HG03460 (cell line): Measurements from ENCODE around the gene AMIGO1.
A peak's percentile ranks its signal among the peaks of the same experiment; 100 is the strongest.

Experiments used
- ATAC-seq: cut with Tn5 transposase; IDR thresholded peaks from one replicate; pipeline ENCODE4 v1.9.1; 2021; ENCODE audit not compliant: unreplicated experiment

Gene AMIGO1

DNA sequence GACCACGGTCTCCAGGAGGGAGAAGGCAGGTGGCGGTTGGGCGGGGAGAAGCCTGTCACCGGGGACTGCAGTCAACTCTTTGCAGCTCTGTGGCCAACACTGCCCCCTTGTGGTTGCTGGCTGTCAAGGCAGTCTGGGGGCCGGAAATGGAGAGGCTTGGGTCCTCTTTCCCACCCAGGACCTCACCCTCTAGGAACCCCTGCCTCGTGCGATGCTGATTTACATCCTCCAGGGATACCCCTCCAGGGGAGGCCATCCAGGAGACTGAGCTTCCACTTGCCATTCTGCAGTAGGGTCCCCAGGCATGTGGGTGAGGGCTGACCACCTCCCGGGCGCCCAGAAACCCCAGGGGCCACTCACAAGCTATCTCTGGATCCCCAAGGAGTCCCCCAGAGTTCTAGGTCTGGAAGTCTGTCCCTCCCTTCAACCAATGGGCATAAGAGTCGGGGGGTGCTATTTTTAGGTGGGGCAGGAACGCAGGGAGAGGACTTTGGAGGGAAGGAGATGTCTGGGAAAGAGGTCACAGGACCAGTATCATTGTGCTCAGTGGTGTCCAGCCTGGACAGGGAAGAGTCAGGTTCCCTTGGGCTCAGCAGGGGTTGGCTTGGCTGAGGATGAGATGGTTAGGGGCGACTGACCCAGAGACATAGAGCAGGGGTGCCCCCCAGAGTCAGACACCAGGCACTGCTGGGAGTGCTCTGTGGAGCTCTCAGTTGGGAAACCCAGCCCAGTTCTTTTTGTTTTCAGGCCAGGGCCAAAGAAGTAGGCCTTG is 23.0 kb upstream of the AMIGO1 start:
- ATAC-seq, result peak; percentile 88

DNA sequence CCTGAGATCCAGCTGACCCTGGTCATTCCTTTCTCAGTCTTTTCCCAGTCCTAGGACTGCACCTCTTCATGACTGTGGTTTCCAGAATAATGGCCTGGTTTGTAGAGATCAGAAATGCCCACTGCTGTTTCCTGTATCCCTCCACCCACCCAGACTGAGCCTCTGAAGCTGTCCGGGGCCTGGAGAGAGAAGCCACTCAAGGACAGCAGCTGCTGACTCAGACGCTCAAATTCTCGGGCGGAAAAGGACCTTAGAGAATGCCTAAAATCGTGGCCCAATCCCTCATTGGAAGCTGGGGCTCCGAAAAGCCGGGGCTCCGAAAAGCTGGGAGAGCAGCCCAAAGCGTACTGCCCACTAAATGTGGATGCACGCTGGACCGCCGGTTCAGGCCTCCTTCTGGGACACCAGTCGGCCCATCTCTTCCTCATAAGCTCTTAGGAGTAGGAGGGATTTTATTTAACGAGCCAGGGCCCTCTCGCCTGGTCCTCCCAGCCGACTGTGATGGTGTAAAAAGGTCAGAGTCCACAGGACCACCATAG is 22.4 kb upstream of the AMIGO1 start:
- ATAC-seq, result no peak

DNA sequence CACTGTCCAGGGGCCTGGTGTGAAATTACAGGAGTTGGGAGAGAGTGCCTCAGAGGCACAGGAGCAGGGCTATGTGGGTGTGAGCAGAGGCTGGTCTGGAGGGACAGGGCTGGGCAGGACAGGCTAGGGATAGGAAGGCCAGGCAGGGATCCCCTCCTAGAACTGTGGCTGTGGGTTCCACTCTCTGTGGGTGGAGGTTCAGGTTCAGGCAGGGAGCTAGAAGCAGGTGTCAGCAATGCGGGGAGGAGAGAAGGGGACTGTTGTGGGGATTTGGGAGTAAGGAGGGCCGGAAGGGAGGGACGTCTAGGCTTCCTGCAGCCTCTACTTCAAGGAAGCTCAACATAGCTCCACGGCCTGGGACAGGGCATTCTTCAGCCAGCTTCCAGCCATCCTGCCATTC is 21.9 kb upstream of the AMIGO1 start:
- ATAC-seq, result no peak

DNA sequence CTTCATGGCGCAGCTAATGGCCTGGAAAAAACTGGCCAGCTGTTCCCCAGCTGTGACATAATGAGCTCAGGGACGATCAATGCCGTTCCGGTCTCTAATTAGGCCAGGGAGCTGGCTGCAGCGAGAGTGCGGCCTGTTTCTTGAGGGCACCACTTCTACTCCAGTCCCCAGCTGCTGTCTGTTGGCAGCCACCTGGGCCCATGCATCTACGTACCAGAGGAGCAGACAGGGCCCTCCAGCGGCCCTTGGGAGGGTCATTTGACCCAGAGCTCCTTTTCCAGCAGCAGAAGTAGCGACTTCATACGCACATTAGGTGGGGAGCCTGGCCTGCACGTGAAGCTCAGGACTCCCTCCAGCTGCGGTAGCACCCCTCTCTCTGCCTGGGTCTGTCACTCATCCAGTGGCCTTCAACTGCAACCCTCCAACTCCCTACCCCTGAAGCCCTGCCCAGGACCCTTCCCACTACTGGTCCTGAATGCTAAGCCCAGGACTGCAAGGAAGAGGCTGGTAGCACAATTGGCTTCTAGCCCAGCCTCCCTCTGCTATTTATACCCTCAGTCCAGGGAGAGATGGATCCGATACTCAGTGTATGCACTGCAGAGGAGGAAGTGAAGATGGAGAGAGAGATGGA is 21.0 kb upstream of the AMIGO1 start:
- ATAC-seq, result no peak

DNA sequence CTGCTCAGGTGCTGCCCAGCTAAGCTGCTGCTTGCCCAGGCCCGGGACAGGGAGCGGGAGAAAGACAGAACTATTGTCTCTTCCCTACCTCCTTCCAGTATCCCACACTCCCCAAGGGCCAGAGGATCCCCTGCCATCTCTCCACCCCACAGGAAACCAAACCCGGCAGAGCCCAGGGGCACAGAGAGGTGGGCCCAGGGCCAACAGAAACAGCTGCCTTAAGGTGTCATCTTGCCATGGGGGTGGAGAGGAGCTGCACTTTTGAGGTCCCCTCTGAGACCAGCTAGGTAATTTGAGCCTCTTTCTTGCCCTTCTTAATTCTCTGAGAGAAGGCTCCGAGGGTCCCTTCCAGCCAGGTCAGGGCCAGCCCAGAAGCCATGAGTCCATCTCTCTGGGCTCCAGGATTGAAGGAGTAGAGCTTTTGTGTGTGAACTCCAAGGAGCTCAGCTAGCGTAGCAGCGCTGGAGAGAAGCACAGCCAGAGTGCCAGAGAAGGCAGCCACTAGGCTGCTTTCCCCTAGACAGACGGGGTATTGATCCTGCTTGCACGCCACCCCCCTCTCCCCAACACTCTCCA is 20.4 kb upstream of the AMIGO1 start:
- no peak for ATAC-seq

DNA sequence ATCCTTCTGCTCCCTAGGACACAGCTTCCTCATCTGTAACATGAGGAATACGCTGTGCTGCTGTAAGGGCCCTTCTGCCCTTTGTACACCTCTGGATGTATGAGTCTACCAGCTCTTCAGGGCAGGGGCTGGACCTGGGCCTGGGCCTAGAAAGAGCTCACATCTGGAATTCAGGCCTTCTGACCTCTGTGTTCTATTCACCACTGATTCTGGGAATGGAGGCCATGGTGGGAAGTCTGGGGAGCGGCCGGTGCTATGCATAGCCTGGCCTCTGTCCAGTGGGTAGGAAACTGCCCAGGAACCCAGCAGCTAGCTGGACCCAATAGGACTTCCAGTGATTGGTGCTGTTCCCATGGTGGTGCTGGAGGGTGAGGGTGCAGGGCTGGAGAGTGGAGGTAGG is 19.2 kb upstream of the AMIGO1 start:
- ATAC-seq, result no peak

DNA sequence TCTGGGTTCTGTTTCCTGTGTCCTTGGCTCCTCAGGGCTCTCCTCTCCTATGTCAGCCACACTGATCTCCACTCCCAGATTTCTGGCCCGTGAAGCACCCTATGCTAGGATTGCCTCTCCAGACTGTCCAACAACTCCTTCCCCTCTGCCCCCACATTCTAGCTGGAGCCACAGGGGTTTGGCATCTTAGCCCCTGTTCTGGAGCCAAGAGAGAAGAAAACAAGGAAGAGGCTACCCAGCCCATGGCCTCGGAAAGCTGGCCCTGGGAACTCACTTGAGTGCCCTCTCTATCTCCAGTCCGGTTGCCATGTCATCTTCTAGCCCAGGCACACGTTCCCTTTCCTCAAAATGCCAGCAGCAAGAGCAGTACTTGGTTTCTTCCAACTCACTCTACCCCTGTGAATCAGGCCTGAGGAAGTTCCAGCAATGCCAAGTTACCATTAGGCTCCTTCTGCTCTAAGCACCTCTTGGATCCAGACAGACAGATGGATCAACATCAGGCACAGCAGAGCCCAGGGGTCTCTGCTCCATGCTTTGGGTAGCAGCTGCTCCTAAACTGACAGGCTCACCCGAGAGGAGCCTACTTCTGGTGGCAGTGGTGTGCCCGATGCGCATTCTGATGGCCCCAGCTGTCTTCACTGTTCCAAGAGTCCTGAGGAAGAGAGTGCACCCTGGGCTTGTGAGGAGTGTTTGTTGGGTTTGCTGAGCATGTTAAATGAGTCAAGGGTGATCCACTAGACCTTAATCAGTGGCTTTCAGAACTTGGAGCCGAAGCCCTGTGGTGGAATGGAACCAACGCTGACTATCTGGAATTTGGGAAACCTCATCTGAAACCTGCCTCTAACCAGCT is 18.5 kb upstream of the AMIGO1 start:
- ATAC-seq, result no peak

DNA sequence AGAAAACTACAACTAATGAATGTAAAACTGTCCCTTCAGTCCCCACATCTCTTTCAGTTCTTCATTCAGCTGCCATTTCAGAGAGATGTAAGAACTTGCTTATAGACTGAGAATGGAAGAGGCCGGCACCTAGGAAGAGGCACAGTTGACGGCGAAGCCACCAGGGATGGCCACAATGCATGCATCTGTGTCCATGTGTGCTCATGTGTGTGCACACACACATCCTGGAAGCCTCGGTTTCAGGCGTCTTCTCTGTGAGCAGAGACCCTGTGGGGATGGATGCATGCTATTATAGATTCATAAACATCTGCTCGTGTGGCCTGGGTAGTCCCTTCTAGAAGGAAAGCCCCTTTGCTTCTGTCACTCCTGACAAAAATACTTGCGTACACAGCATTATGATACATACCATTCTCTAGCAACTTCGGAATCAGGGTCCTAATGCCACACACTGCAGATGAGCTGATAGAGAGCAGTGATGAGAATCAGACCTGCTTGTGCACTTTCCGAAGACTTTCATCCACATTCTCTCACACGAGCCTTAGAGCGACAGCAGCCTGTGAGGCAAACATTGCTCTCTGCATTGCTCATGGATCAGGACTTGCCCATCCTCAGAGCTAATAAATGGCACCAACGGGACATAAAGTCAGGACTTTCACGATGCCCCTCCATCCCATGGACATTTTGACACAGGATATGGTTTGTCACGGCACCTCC is 17.7 kb upstream of the AMIGO1 start:
- ATAC-seq, result peak; percentile 59

DNA sequence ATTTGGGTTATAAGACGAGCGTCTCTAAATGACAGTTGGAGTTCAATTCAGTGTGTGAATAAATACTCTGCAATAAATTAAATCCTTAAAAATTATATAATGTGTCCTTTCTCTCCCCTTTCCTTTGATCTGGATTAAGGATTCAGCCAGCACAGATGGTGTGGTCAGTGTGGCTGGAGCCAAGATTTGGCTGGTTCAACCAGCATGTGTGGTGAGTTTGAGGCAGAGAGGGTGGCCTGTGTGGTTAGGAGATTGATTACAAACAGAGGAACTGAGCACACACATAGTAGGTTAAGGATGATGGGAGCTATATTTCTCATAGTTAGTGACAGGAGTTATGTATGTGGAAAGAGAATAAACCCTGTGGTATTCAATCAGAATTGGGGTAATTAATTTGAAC is 14.2 kb upstream of the AMIGO1 start:
- no peak for ATAC-seq

DNA sequence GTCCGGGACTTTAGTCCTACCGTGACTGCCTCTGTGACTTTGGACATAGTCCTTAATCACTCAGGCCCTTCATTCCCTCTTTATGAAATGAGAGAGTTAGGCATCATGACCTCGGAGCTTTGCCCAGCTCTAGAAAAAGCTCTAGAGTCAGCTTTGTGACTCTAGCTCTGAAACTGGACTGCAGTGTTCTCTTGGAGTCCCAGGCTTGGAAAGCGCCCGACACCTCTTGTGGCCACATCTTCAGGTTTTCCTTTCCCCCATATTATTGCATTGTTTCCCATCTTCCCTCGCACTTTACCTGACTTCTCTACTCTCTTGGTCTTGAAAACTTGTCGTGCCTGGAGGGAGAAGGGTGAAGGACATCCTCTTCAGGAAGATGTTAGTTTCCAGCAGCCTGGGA is 12.5 kb upstream of the AMIGO1 start:
- no peak for ATAC-seq

DNA sequence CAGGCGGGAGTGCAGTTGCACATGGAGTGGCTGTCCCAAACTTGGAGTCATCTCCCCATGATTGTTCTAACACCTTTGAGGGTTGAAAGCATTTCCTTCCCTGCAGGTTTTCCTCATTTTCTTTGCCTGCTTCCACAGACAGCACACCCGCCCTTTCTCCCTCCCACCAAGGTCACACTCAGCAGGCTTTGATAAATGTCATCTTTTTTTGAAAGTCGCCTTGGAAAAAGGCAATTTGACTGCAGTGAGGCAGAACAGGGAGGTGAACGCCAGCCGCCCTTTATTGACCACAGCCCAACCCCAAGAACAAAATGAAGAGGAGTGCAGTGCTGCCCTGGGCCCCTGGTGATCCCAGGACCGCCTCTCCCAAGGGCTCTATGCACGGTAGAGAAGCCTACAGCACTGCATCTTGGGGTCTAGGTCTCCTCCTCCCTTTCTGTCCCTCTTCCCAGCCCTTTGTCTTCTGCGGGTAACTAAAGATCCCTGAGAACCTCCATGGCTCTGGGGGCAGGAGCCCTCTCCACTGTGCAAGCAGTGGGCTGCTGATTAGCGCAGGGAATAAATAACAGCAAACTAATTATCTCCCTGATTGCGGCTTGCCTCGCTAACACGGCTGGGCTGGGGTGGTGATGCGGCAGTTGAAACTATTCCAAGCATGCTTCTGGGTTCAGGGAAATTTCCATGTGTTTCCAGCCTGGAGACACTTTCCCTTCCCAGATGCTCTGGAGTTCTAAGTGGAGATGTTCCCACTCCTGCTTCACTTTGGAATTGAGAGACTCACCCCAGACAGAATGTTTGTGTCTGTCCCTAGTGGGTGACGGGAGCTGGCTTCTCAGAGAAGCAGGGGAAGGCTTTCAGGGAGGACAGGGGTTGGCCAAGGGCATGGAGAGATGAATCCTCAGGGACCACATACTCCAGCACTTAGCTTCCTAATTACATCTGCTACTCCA is 11.8 kb upstream of the AMIGO1 start:
- no peak for ATAC-seq

DNA sequence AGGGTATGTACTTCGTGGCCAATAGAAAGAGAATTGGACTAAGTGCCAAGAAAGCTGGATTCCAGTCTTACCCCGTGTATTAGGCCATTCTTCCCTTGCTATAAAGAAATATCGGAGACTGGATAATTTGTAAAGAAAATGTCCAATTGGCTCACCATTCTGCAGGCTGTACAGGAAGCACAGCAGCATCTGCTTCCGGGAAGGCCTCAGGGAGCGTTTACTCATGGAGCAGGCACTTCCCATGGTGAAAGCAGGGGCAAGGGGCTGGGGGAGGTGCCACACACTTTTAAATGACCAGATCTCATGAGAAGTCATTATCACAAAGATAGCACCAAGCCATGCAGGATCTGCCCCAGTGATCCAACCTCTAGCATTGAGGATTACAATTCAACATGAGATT is 7.8 kb upstream of the AMIGO1 start:
- no peak for ATAC-seq

DNA sequence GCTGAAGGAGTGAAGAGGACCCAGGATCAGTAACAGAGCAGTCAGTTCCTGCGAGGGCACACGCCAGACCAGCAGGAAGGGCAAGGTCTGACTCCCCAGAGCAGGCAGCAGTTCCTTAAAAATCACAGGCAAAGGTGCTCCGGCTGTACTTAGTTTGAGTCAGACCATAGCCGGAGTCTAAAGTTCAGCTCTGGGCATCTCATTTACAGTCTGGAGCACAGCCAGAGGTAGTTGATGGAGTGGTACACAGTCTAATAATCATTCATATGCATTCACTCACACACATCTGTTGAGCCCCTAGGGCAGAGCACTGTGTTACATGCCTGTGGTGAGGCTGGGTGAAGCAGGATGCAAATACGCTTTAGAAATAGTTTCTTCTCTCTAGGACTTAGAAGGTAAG is 7.3 kb upstream of the AMIGO1 start:
- ATAC-seq, result no peak

DNA sequence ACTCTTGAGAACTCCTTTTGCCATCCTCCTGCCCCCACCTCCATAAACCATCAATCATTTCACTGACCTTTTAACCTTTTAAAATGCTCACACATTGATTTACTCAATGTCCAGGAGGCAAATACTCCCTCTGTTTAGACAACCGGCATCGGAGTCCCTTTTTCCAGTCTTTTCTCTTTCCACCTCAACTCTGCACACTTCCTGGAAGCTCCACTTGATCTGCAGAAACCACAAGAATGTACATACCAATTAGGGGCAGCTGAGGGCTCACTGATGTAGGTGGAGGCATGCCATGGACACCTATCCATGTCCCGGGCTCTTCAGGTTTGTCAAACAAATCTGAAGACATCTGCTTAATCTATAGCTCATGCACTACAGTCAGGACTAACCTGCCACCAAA is 5.3 kb upstream of the AMIGO1 start:
- ATAC-seq, result no peak

DNA sequence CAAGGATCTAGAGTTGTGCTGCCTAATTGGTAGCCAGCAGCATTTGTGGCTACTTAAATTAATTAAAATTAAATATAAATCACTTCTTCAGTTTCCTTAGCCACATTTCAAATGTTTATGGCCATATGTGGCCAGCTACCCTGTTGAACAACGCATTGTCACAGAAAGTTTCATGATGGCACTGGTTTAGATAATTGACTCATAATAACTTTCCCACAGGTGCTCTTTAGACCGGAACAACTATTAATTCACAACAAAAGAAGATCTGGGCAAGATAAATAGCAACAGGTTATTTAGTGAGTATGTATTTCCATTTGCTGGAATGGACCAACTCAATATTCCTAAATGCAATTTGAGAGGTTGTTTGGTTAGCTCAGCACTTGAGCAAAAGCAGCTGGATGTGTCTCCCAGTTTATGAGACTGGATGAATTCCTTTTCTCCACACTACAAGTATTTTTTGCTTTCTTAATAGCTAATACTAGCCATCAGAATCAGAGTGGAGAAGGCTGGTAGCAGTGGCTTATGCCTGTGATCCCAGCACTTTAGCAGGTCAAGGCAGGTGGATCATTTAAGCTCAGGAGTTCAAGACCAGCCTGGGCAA is 3.7 kb upstream of the AMIGO1 start:
- no peak for ATAC-seq

DNA sequence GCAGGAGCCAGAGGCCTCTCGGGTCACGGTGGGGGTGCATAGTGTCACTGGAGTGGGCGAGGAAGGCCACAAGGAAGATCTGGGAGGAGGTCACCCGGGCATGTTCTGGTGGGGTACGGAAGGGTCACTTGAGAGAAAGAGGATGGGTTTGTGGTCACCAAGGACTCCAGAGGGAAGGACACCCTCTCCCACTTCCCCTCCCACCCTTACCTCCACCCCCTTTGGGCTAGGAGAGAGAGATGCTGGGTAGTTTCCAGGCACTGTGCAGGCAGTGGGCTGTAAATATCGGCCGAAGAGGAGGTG is 703 bp downstream of the AMIGO1 start:
- no peak for ATAC-seq

DNA sequence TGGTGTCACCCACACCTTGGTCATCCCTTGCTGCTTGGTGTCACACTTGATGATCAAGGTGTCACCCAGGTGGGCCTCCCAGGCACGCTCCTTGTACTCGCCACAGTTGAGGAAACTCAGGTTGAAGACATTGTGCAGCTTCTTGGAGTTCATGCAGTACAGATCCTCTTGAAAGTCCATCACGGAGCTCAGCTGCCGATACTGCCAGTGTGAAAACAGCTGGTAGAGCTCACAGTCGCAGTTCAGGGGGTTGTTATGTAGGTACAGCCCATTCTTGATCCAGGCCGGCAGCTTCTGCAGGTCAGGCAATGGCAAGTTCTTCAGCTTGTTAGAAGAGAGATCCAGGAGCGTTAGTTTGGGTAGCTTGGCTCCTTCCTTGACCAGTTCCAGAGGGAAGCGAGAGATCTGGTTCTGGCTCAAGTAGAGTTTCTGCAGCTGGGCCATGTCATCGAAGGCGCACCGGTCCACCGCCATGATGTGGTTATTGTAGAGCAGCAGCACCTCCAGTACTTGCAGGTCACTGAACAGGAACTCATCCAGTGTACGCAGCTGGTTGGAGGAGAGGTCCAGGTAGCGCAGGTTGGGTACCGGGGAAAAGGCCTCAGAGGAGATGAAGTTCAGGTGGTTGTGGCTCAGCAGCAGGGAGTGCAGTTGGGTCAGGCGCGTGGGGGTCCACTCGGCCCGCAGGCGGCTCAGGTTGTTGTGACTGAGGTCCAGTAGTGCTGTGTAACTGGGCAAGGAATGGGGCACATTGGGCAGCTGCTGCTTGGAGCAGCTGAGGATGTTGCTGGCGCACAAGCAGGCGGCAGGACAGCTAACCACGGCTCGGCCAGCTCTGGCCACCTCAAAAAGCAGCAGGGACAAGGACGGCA is 1.3 kb downstream of the AMIGO1 start:
- no peak for ATAC-seq

DNA sequence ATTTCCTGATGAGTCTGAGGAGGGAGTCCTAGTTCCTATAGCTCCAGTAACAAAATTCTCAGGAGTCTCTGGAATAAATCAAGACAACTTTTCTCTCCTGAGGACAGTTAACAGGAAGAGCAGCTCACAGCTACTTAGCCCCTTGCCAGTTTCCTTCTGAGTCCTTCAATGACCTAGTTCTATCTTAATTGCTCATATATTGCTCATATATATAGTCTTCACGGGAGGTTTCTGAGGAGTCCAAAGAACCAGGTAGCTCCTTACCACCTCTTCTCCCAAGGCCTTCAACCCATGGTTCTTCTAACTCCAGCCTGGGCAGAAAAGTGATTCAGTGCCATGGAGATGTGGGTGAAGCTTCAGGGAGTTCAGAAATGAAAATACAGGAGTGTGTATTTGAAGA is 4.6 kb downstream of the AMIGO1 start:
- no peak for ATAC-seq
